Muscle of back (tissue), 11 donors: ENCODE measurements around the gene CABLES1. TPM values are rescaled to one million over a fixed set of nuclear protein-coding genes. Genes with fewer than 3 reads are reported as not detected.

Experiments used
- DNase-seq, 3 donors: peaks; one replicate each; pipeline versions ENCODE4 v3.0.0 to v3.0.0-alpha.2; 2013
- polyA plus RNA-seq, 10 donors: library from polyadenylated mRNA; unstranded; fragments of 120-200 nt; gene quantifications; one replicate each; pipeline ENCODE4 v1.2.1, GENCODE V29; 2013; ENCODE audit not compliant: insufficient read length in 10 of 10

The CABLES1 gene
- polyA plus RNA-seq, 10 donors = 6.0 to 8.9 (median 7.1) TPM

DNA sequence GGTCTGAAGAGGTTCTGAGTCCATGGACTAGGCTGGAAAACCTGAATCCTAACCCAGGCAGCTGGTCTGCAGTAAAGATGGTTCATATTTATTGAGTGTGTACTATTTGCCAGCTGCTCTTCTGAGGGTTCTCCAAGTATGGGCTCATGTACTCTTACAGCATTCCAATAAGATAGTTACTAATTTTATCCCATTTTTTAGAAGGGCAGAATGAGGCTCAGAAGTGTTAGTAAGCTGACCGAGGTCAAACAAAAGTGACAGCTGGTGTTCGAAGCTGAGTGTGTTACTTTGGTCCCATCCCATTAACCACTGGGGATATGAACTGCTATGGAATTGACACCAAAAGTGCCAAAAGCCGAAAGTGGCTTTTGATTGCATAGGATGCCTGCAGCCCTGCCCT, 76.9 kb downstream of the CABLES1 start:
- DNase-seq = no peak

DNA sequence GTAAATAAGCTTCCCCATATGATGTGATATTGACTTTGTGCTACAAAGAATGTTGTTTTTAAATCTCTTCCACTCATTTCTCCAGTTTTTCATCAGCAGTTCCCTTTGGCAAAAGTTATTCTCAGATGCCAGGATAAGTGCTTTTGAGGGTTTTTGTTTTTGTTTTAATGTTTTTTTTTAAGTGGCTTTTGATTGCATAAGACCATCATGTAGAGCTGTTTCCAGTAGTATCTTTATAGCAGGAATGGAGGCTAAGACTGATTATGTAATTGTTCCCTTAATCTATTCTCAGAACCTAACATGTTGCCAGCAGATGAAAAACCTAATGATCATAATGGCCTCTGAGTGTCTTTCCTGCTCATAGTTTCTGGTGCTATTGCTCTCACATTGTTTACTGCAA, 77.9 kb downstream of the CABLES1 start:
- no peak for DNase-seq

DNA sequence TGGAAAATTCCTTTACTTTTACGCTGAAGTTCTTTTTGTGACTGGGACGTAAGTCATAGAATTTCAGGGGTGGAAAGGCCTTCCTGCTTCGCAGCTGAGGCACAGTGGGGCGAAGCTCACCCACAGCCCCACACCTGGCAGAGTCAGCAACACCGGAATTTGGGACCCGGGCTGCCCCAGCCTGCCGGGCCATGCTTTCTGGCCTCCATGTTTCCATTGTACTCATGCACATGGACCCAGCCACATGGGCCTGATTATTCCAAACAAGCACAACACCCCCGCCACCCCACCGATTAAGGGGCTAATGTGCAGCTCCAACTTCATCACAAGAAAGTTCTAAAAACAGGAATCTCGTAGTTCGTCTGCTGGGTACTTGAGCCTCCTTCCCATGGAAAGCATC, 82.5 kb downstream of the CABLES1 start:
- no peak for DNase-seq

DNA sequence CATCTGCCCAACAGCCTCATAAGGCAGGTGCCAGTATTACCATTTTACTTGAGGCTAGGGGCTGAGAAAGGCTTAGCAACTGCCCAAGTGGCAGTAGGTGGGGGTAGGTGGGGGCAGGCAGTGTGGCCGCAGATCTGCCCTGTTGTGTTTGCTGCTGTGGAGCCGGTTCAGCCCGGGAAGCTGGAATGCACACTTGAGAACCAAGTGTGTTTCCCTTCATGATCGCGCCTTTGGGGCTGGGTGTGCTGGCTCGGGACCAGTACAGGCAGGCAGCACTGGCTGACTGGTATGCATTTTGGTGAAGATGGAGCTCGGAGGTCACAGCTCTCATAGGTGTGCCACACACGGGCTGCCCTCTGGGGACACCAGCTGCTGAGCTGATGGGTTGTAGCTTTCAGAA, 85.1 kb downstream of the CABLES1 start:
- no peak for DNase-seq

DNA sequence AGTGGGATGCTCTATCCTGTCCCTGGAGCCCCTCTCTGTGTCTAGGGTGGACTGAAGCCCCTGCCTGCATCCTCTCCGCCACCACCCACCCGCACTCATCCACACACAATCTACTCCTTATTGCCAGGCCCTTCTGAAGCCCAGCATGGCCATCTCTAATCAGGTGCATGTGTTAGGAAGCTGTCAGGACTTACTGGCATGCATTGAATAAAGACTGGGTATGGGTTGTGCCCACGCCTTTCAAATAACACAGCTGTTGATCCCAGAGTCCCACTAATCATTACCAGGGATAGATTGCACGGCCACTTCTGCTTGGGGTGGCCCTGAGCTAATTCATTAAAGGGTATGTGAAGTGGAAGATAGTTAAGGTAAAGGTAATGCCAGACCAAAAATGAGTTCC, 88.4 kb downstream of the CABLES1 start:
- peak in 1 of 3 donors; percentile 28 for DNase-seq

DNA sequence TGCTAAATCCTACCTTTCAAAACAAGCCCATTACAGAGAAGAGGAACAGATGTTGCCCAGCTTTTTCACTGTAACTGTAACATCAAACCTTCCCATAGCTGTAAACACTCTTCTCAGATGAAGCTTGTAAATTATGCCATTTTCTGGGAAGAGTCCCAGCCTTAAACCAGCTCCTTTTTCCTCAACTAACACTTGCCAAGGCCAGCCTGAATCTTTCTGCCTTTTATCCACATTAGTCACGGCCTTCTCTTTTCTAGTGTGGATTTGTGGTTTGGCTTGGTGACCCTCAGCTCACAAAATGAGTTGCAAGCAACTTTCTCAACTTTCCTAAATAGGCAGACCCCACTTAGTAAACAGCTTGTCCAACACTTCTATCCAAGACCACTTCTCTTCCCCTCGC, 90.2 kb downstream of the CABLES1 start:
- peak; percentile 42 to 87 (median 72) for DNase-seq

DNA sequence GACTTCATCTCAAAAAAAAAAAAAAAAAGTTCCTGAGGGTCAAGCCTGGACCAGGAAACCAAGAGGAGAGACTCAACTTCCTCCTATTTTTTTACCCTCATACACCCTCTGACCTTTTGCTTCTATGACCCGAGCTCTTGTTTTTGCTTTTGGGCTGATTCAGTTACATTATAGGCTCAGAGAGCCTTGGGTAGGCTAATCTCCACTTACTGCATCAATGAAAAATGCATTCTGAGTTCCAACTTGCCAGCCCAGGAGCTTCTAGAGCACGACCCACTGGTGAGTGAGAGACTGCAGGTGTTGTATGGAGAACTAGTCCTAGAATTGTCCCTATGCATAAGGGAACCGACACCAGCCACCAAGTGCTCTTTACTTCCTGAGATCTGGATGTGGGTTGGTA, 91.1 kb downstream of the CABLES1 start:
- no peak for DNase-seq

DNA sequence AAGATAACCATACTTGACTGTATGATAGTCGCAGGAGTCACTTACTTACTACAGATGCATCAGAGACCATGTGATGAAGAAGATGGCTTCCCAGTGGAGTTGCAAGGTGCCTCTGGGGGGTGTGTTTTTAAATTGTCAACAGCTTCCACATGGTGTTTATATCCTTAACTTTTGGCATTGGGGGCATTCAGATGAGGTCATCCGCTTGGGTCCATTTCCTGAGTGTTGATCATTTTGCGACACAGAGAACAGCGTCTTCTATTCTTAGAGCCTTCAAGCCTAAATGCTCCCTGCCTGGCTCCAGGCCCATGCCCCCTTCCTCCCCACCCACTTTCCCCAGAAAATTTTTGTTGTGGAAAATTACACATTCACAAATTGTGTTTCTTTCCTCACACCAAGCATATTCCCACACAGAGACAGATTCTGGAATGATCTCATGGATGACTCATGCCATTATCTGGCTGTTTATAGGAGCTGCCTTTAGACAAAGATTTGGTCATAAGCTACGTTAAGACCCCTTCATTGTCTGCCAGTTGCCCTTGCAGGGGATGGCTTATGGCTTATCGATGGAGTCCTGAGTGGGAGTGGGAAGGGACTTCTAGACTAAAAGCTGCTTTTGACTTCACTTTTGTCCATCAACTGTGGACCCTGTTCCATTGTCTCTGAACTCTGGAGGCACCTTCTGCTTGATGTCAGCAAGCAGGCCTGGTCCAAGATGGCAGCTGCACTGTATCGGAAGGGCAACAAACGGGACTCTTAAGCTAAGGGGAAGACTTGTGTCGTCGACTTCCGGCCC, 91.8 kb downstream of the CABLES1 start:
- peak in 2 of 3 donors; percentile 62 to 73 for DNase-seq

DNA sequence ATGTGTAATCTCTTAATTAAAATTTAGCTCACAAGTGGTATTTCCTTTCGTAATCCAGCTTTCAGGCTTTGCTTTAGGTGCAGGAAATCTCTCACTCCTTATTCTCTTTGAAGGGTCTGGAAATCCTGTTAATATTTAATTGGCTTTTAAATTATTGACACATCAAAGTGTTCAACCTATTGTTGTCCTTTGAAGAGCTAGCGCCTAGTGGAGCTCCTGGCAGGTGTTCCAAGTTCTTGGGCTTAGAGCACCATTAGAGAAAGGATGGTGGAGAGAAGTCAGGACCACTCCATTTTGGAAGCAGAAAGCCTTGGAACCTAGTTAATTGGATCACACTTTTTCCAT, 92.4 kb downstream of the CABLES1 start:
- DNase-seq = no peak

DNA sequence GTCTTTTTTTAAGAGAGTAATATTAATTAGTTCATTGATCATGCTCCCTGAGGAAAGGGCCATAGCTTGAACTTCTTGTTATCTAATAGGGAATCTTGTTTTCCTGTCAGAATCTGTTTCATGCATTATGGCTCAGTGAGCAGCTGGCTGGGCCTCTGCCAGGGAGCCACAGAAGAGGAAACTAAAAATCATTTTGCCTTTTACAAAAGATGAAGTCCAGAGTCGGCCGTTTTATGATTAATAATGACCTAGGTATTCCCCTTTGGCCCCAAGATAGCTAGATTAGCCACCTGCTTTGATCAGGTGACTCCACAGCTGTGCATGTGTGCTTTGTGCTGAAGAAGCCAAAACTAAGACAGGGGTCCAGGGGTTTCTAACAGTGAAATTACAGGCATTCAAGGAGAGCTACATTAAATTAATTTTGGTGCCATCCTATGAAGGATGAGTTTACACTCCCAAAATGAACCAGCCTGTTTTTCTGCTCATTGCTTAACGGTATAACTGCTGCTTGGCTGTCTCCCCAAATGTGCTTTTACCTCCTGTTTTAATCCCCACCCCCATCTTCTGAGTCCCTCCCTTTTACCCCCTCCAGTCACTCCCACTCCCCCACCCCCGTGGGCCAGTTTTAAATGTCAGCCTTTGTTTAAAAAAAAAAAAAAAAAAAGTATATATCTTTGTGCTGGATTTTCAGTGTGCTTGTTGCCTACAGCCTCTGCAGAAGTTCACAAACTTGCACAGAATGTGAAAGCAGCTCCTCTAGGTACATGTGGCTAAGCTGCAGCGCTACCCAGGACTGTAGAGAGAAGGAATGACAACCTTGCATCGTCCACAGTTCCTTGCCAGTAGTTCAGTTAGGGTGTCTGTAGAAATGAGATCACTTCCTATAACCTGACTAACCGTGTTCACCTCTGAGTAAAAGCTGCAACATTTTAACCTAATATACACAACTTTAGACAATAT, 93.1 kb downstream of the CABLES1 start:
- DNase-seq = peak in 2 of 3 donors; percentile 51 to 79

DNA sequence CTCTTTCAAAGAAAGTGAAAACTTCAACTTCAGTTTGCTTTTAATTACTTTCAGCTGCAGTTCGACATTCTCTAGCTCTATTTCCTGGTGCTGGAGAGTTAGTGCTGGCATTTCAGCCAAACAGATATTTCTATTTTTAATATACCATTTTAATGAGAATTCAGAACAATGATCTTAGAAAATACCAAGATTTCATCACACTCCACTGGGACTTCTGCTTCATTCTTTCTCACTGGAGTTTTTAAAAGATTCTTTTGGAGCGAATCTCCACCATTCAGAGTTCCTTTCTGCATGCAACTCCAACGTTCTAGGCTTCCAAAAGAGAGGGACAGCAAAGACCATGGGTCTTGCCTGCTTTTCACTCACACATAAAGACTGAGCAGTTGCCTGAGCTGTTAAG, 94.2 kb downstream of the CABLES1 start:
- DNase-seq = peak in 2 of 3 donors; percentile 46 to 75

DNA sequence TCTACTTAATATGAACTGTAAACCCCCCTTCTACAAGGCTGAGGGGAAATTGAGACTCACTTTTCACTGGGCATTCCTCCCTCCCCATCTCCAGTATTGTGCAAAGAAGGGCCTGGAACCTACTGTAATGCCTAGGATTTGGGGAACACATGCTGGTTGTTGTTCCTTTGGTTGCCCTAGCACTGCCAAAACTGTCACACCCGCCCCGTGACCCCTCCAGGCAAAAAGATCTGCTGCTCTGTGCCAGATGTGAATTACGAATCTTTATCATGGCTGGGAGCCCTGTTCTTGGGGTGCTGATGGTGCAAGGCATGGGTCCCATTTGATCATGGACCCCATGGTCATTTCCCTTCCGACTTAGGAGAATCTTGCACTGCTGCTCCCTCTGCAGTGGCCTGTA, 95.4 kb downstream of the CABLES1 start:
- no peak for DNase-seq

DNA sequence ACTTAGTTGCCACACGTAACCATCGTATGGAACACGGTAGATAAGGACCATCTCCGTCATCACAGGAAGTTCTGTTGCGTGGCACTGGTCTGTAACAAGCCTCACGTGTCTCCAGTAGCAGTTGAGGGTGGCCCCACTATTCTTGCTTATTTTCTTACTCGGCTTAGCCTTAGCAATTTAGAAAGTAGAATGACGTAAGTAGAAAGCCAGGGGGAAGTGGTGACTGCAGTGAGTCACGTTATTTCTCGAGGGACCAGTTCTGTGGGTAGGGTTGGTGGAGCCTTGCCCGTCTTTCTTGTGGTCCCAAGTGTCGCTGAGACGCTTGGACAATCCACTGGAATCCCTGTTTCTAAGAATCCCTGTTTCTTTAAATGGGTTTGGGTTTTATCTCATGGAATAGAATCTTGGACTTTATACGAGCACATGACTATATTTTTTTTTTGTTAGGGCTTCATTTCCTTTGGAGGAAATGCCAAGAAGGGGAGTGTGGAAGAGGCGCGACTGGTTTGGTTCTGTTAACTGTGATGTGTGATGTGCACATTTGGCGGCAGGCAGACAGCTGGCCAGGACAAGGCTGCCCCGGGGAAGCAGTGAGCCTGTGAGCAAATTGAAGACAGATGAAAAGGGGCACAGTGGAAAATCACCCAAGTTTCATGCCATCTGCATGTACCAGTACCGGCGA, 96.2 kb downstream of the CABLES1 start:
- DNase-seq = peak; percentile 43 to 89 (median 67)

DNA sequence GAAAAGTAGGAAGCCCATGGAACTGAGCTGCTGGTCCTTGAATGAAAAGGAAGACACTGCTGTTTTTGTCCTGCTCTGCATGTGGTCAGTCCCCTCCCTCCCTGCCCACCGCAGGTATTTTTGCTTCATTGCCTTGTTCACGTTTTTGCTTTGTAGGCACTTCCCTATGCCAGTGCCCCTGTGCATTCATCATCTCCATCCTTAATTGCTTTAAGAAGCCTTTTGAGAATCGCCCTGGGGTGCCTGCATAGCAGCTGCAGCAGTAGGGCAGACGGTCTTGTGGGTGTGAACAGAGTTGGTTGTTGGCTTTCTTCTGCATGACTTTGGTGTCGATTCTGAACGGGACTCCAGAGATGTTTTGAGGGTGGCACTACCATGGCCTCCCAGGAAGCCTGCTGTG, 97.0 kb downstream of the CABLES1 start:
- no peak for DNase-seq

DNA sequence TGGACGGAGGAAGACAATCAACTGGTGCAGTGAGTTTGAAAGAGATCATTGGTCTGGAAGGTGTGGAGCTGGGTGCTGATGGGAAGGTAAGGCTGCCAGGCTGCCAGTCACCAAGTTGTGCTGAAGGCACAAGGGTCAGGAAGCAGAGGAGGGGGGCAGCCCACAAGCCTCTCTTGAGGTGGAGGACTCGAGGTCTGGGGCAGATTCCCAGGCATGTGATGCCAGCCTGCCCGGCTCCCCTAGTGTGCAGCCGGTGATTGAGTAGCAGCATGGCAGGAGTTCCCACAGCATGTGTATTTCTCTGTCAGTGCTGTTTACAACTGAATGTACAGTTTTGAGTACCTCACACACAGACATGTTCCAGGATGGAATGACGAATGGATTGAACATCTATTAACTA, 99.3 kb downstream of the CABLES1 start:
- no peak for DNase-seq

DNA sequence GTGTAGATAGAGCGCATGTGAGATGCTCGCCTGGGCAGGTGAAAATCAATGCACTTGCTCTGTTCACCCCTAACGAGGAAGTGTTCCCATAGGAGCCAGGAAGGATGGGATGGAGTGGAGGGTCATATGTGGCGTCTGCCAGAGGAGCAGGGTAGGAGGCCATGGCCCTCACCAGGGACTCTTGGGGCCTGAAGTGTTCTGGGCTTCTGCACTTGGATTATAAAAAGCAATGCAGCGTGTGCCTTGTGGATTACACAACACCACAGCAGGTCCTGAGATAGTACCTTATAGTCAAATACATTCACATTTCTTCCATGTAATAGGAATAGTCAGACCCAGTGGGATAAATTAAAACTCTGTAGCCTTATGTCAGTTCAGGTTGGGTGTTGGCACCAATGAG, 100.1 kb downstream of the CABLES1 start:
- DNase-seq = no peak

DNA sequence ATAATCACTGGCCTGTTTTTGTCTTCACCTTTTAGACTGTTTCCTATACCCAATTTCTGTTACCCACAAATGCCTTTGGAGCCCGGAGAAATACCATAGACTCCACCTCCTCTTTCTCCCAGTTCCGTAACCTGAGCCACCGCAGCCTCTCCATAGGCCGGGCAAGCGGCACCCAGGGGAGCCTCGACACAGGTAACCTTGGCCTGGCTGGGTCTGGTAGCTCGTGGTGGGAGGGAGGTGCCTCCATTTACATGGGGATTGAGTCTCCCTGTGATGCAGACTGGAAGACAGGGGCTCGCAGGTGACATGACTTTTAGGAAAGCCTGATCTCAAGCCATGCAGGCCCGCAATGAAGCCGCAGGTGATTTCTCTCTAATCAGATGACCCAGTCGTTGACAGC, 100.6 kb downstream of the CABLES1 start:
- no peak for DNase-seq

DNA sequence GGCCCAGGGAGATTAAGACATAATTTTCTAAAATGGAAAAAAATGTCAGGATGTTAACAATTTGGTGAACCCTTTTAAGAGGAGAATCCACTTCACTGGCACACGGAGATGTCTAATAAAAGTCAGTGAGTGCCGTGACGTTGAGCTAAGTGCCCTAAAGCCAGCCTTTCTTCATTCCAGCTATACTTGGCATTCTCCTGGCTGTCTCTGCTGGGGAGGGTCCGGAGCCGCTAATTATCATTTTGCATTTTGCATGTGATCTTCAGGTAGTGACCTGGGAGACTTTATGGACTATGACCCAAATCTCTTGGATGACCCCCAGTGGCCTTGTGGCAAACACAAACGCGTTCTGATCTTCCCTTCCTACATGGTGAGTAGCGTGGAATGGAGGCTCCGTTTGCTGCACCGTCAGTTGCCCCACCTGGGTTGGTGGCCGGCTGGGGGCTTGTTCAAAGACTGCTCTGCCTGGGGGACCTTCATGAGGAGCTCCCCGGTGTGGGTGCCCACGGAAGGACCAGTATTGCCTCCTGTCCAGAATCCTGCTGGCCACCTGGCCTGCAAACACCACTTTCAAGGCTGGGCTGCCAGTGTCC, 101.7 kb downstream of the CABLES1 start:
- DNase-seq = no peak

DNA sequence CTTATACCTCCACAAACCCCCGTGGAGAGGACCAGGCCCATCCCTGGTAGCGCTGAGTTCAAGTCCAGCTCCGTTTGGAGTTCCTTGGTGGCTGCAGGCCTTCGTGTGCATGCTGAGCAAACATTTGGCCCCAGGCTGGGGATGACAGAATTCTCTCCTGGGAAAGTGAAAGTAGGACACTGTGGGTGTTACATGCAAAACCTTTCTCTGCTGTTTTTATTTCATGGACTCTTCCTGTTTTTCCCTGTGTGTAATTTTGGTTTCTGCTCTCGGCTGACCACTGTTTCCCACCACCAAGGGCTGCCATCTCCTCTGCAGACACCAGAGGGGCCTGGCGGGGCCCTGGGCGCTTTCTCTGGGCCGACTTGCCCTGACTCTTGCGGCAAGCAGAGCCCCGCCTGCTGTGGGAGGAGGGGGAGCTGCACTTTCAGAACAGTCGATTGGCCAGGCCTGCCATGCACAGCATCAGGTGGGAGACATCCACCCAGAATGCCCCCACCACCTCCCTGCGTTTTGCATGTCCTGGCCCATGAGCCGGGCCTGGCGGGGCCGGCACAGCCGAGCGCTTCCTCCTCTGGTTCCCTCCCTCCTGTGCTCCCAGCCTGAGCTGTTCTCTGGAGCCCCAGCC, 102.4 kb downstream of the CABLES1 start:
- peak in 1 of 3 donors; percentile 62 for DNase-seq

DNA sequence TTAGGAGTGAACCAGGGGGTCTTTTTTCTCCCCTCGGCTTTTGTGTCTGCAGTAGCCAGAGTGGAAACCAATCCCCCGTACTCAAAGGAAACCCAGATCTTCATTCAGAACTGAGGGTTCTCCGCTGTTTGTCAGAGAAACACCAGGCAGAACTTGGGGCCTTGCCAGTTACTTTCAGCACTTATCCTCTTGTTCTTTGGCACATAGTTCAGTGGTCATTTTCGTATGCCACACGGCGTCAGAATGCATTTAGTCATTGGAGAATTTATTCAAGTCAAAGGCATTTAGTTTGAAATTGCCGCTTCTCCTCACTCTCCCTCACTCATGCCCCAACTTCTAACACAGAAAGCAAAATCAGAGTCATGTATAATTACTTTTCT, 102.9 kb downstream of the CABLES1 start:
- peak in 1 of 3 donors; percentile 38 for DNase-seq

DNA sequence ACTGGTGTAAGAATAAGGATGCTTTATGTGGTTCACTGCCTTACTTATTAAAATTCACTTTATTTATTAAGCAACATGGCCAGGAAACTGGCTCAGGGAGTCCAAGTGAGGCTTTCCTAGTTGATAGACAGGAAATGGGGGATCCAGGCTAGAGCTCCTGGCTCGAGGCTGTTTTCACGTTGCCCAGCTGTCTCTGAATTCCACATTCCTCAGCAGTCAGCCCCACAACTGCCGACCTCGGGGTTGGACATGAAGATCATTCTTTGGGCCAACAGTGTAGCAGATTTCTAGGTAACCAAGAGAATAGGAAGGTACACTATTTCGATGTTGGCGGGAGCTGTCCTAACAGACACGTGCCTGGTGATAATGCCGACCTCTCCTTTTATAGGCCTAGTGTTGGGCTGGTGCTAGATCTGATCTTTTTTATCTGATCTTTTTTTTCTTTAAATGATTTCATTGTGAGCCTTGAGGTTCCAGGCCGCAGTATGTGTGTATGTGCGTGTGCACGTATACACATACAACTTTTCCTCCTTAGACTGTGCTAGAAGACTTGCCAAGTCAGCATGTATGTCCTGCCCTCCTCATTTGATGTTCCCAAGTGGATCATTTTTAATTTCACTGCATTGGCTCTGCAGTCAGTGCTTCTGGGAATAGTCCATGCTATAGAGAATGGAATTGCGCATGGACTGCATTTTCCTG, 103.5 kb downstream of the CABLES1 start:
- peak in 2 of 3 donors; percentile 44 to 72 for DNase-seq
